Activated naive CD4-positive, alpha-beta T cell treated with anti-CD3 and anti-CD28 coated beads, Interleukin-2, amount 50 U/mL, for 72 hours (primary cell): Measurements from ENCODE around the gene CYP2C9. TPM values are rescaled to one million over a fixed set of nuclear protein-coding genes. Genes with fewer than 3 reads are reported as not detected.
A peak's percentile ranks its signal among the peaks of the same experiment; 100 is the strongest.
"Not testable (repeated sequence)": the region's sequence is repeated elsewhere in the genome, so short reads cannot be mapped to it uniquely, and the experiment has no call there.

Source experiments
- ATAC-seq, 2 donors: fragments of 150-1000 bp; cut with Tn5 transposase; 2 replicates each; pipeline ENCODE4 v1.10.0; 2021; ENCODE audit warnings: mild to moderate bottlenecking in 2 of 2, moderate library complexity in 2 of 2
- DNase-seq, 2 donors: peaks; one replicate each; pipeline ENCODE4 v3.0.0; 2021 to 2022; ENCODE audit warnings: low spot score in 2 of 2
- H3K27ac Mint-ChIP-seq, 2 donors: one replicate each; pipeline ENCODE4 v1.8.0; 2022; ENCODE audit warnings: mild to moderate bottlenecking in 2 of 2, mixed read lengths in 2 of 2
- H3K36me3 Mint-ChIP-seq, 2 donors: one replicate each; pipeline ENCODE4 v1.8.0; 2022; ENCODE audit warnings: mixed read lengths in 2 of 2
- H3K9me3 Mint-ChIP-seq, 2 donors: one replicate each; pipeline ENCODE4 v1.8.0; 2022; ENCODE audit warnings: mixed read lengths in 2 of 2
- total RNA-seq, 2 donors: library from RNA; stranded (reverse); gene quantifications; one replicate each; pipeline ENCODE4 v1.2.3, GENCODE V29; 2022

The CYP2C9 gene
- total RNA-seq = not detected

- H3K36me3 Mint-ChIP-seq = peaks cover 10 to 13% of the 10 kb centered on the region in 2 donors
- peaks cover 14 to 20% of the 10 kb centered on the region in 2 donors for H3K9me3 Mint-ChIP-seq
- no peak for DNase-seq
- ATAC-seq = no peak
- H3K27ac Mint-ChIP-seq = peak within 1 kb of the TSS in 1 of 2 donors; percentile 44
Measured at GRCh38 chr10:94938383-94938782, at the start of gene CYP2C9. CYP2C9 (plus strand) TSS chr10:94938658; CDS start chr10:94938683, 25 bp downstream.

GRCh38 chr10:94889123-94889522, 49.3 kb upstream of the CYP2C9 start:
- DNase-seq = no peak

GRCh38 chr10:94890264-94891022, 48.0 kb upstream of the CYP2C9 start:
- ATAC-seq = no peak
- Mint-ChIP-seq H3K27ac (no peak overlapping the region), H3K36me3 (no peaks in the 10 kb centered on the region), H3K9me3 (peaks cover 3 to 4% of the 10 kb centered on the region in 2 donors)
- DNase-seq = no peak

More at GRCh38 chr10:94889123-94889522, 49.3 kb upstream of the CYP2C9 start:
- no peak for ATAC-seq
- Mint-ChIP-seq H3K27ac (no peak overlapping the region), H3K9me3 (peaks cover 4% of the 10 kb centered on the region in 2 donors), H3K36me3 (no peaks in the 10 kb centered on the region)

- not testable (repeated sequence) for ATAC-seq, H3K36me3 Mint-ChIP-seq, DNase-seq, H3K27ac Mint-ChIP-seq
- H3K9me3 Mint-ChIP-seq = peaks cover 6 to 15% of the 10 kb centered on the region in 2 donors
Measured at GRCh38 chr10:94898414-94898813, 40.0 kb upstream of the CYP2C9 start.

GRCh38 chr10:94902080-94902479, 36.4 kb upstream of the CYP2C9 start:
- Mint-ChIP-seq H3K36me3 (peaks cover 0 to 6% of the 10 kb centered on the region in 2 donors), H3K27ac (no peak overlapping the region)
- ATAC-seq = no peak

GRCh38 chr10:94902570-94902969, 35.9 kb upstream of the CYP2C9 start:
- H3K36me3 Mint-ChIP-seq = peaks cover 0 to 6% of the 10 kb centered on the region in 2 donors
- H3K27ac Mint-ChIP-seq = no peak overlapping the region
- ATAC-seq (no peak), DNase-seq (no peak)
- peaks cover 2 to 3% of the 10 kb centered on the region in 2 donors for H3K9me3 Mint-ChIP-seq

More at GRCh38 chr10:94902080-94902479, 36.4 kb upstream of the CYP2C9 start:
- DNase-seq = no peak
- H3K9me3 Mint-ChIP-seq = peaks cover 3 to 6% of the 10 kb centered on the region in 2 donors

GRCh38 chr10:94904506-94905148, 33.8 kb upstream of the CYP2C9 start:
- H3K27ac Mint-ChIP-seq, ATAC-seq, DNase-seq, H3K36me3 Mint-ChIP-seq: not testable (repeated sequence)
- peaks cover 6 to 13% of the 10 kb centered on the region in 2 donors for H3K9me3 Mint-ChIP-seq

- no peak for DNase-seq
- no peak overlapping the region for H3K27ac Mint-ChIP-seq
- H3K36me3 Mint-ChIP-seq = peaks cover 0 to 4% of the 10 kb centered on the region in 2 donors
- H3K9me3 Mint-ChIP-seq = peaks cover 8 to 19% of the 10 kb centered on the region in 2 donors
- ATAC-seq = no peak
Measured at GRCh38 chr10:94916423-94916822, 22.0 kb upstream of the CYP2C9 start.

GRCh38 chr10:94936721-94937120, 1.7 kb upstream of the CYP2C9 start:
- Mint-ChIP-seq H3K27ac (no peak overlapping the region), H3K36me3 (peaks cover 2% of the 10 kb centered on the region in 2 donors), H3K9me3 (peaks cover 2 to 10% of the 10 kb centered on the region in 2 donors)
- ATAC-seq (no peak), DNase-seq (no peak)

GRCh38 chr10:94943432-94944103, 5.1 kb downstream of the CYP2C9 start:
- ATAC-seq, DNase-seq, H3K27ac Mint-ChIP-seq: not testable (repeated sequence)
- Mint-ChIP-seq H3K36me3 (peaks cover 10 to 19% of the 10 kb centered on the region in 2 donors), H3K9me3 (peaks cover 20 to 28% of the 10 kb centered on the region in 2 donors)

- Mint-ChIP-seq H3K36me3 (peaks cover 10 to 19% of the 10 kb centered on the region in 2 donors), H3K9me3 (peaks cover 20 to 25% of the 10 kb centered on the region in 2 donors)
- not testable (repeated sequence) for DNase-seq, ATAC-seq, H3K27ac Mint-ChIP-seq
Measured at GRCh38 chr10:94946181-94946580, 7.7 kb downstream of the CYP2C9 start.

GRCh38 chr10:94963901-94964300, 25.4 kb downstream of the CYP2C9 start:
- H3K36me3 Mint-ChIP-seq = peaks cover 0 to 5% of the 10 kb centered on the region in 2 donors
- H3K27ac Mint-ChIP-seq = no peak overlapping the region
- no peak for ATAC-seq
- DNase-seq = no peak
- peaks cover 14 to 16% of the 10 kb centered on the region in 2 donors for H3K9me3 Mint-ChIP-seq

- ATAC-seq = no peak
- no peak overlapping the region for H3K27ac Mint-ChIP-seq
- H3K36me3 Mint-ChIP-seq = no peaks in the 10 kb centered on the region
- peaks cover 22 to 26% of the 10 kb centered on the region in 2 donors for H3K9me3 Mint-ChIP-seq
- no peak for DNase-seq
Measured at GRCh38 chr10:94983555-94983954, 45.1 kb downstream of the CYP2C9 start.

- peaks cover 6 to 7% of the 10 kb centered on the region in 2 donors for H3K36me3 Mint-ChIP-seq
- ATAC-seq (no peak), DNase-seq (no peak)
Measured at GRCh38 chr10:94989192-94989591, 50.7 kb downstream of the CYP2C9 start.

GRCh38 chr10:94991243-94991888, 52.9 kb downstream of the CYP2C9 start:
- DNase-seq (no peak), ATAC-seq (peak in 1 of 2 donors; percentile 40)
- Mint-ChIP-seq H3K36me3 (peaks cover 6 to 7% of the 10 kb centered on the region in 2 donors), H3K9me3 (peaks cover 27 to 39% of the 10 kb centered on the region in 2 donors), H3K27ac (no peak overlapping the region)

More at GRCh38 chr10:94989192-94989591, 50.7 kb downstream of the CYP2C9 start:
- no peak overlapping the region for H3K27ac Mint-ChIP-seq
- H3K9me3 Mint-ChIP-seq = peaks cover 27 to 43% of the 10 kb centered on the region in 2 donors

- H3K27ac Mint-ChIP-seq = no peak overlapping the region
- H3K9me3 Mint-ChIP-seq = peaks cover 24 to 36% of the 10 kb centered on the region in 2 donors
Measured at GRCh38 chr10:94992811-94993210, 54.4 kb downstream of the CYP2C9 start.

More at GRCh38 chr10:94992811-94993210, 54.4 kb downstream of the CYP2C9 start:
- H3K36me3 Mint-ChIP-seq = peaks cover 6 to 9% of the 10 kb centered on the region in 2 donors
- DNase-seq (no peak), ATAC-seq (no peak)
